Astrocyte (in vitro differentiated cells and primary cell): Measurements from ENCODE around the gene ARMC9.

Experiments
- CTCF ChIP-seq: IDR thresholded peaks from 2 replicates; pipeline ENCODE4 v1.5.1; 2011; ENCODE audit warnings: low read depth, mild to moderate bottlenecking, inconsistent platforms, low read length, moderate library complexity; ENCODE audit not compliant: insufficient read depth
- EZH2 ChIP-seq: IDR thresholded peaks from 2 replicates; pipeline ENCODE4 v1.6.1; 2012; ENCODE audit warnings: mild to moderate bottlenecking, low read length, inconsistent platforms; ENCODE audit not compliant: insufficient read depth

GRCh38 chr2:231423176-231423575, 224.7 kb downstream of the ARMC9 start:
- TF ChIP-seq CTCF (no peak), EZH2 (no peak)
